Common myeloid progenitor, CD34-positive (primary cell): ENCODE results near the gene STOM.

ENCODE experiments used
- CTCF ChIA-PET: fragments of 350-600 bp; sonication (Branson Sonifier 250); formaldehyde crosslinking; loops from one replicate; lab custom pipeline; 2021; ENCODE audit warnings: antibody characterized with exemption; lab: Charles Lee
- POLR2A ChIA-PET: fragments of 350-600 bp; sonication (Branson Sonifier 250); formaldehyde crosslinking; loops from one replicate; lab custom pipeline; 2021; ENCODE audit warnings: antibody characterized with exemption; lab: Charles Lee
- DNase-seq, 3 donors: peaks; one replicate each; pipeline versions ENCODE4 v3.0.0 to v3.0.0-alpha.2; 2013
- H3K27ac ChIP-seq, 2 experiments: 1 replicate in 1 of 2; 2 replicates in 1 of 2; pipeline ENCODE4 v1.7.0; 2013; ENCODE audit warnings: inconsistent platforms in 2 of 2, low read length in 2 of 2, mild to moderate bottlenecking in 2 of 2, low read depth in 1 of 2, moderate library complexity in 1 of 2; ENCODE audit not compliant: severe bottlenecking in 2 of 2, insufficient read depth in 1 of 2, poor library complexity in 1 of 2
- H3K27me3 ChIP-seq, 5 experiments: replicated peaks in 2 of 5; 1 replicate in 3 of 5; 2 replicates in 2 of 5; pipeline versions ENCODE4 v1.6.1 to v1.7.0; 2013; ENCODE audit warnings: low read length in 4 of 5, mild to moderate bottlenecking in 2 of 5, moderate library complexity in 2 of 5, inconsistent platforms in 1 of 5; ENCODE audit not compliant: insufficient read depth in 5 of 5, control insufficient read depth in 4 of 5
- H3K36me3 ChIP-seq, 4 experiments: 1 replicate in 2 of 4; 2 replicates in 2 of 4; pipeline versions ENCODE4 v1.6.1 to v1.7.0; 2013; ENCODE audit warnings: low read length in 3 of 4, control low read depth in 1 of 4, mild to moderate bottlenecking in 1 of 4; ENCODE audit not compliant: control insufficient read depth in 4 of 4, insufficient read depth in 4 of 4
- H3K4me1 ChIP-seq, 4 experiments: 1 replicate in 3 of 4; 2 replicates in 1 of 4; pipeline versions ENCODE4 v1.6.1 to v1.7.1; 2013; ENCODE audit warnings: low read length in 3 of 4, mild to moderate bottlenecking in 3 of 4, control low read depth in 1 of 4, inconsistent platforms in 1 of 4, moderate library complexity in 1 of 4; ENCODE audit not compliant: control insufficient read depth in 4 of 4, insufficient read depth in 4 of 4; ENCODE audit errors: control extremely low read depth in 1 of 4
- H3K4me3 ChIP-seq, 7 experiments: 1 replicate in 4 of 7; 2 replicates in 3 of 7; pipeline versions ENCODE4 v1.5.1 to v1.7.0; 2013; ENCODE audit warnings: mild to moderate bottlenecking in 7 of 7, low read length in 6 of 7, moderate library complexity in 6 of 7, inconsistent platforms in 2 of 7, low read depth in 2 of 7, control low read depth in 1 of 7; ENCODE audit not compliant: insufficient read depth in 4 of 7, control insufficient read depth in 1 of 7; ENCODE audit errors: extremely low read depth in 1 of 7
- H3K9me3 ChIP-seq, 5 experiments: 1 replicate in 4 of 5; 2 replicates in 1 of 5; pipeline versions ENCODE4 v1.6.1 to v1.7.1; 2013; ENCODE audit warnings: low read length in 4 of 5, mild to moderate bottlenecking in 2 of 5, inconsistent platforms in 1 of 5, low read depth in 1 of 5, moderate library complexity in 1 of 5; ENCODE audit not compliant: control insufficient read depth in 4 of 5, insufficient read depth in 2 of 5; ENCODE audit errors: control extremely low read depth in 1 of 5
- WGBS: methylation state at CpG from one replicate; pipeline ENCODE4 v1.1.5; 2013; ENCODE audit not compliant: insufficient coverage; 5-methylcytosine and 5-hydroxymethylcytosine counted together

Gene STOM

GRCh38 chr9:121299467-121300282 is 70.4 kb downstream of the STOM start:
- H3K36me3 ChIP-seq, result peaks cover 3 to 26% (median 18%) of the 10 kb centered on the region in 4 experiments
- POLR2A ChIA-PET, result interaction anchor here (0.6 to 2.0 kb wide), 2 partner anchors 21 to 84 kb away, joined by 4 to 6 read pairs; no protein-coding TSS in a partner anchor
- H3K9me3 ChIP-seq, result no peaks in the 10 kb centered on the region
- H3K4me1 ChIP-seq, result peaks cover 4 to 36% (median 31%) of the 10 kb centered on the region in 4 experiments
- peak overlapping the region in 1 of 2 experiments; percentile 27 for H3K27ac ChIP-seq
- H3K4me3 ChIP-seq, result peak overlapping the region; percentile 49 to 83 (median 60)
- peak; percentile 29 to 72 (median 56) for DNase-seq
- H3K27me3 ChIP-seq, result peaks cover 0 to 2% (median 0%) of the 10 kb centered on the region in 5 experiments
- under 1% methylated on average over 66 of the region's 74 CpGs for WGBS
- CTCF ChIA-PET, result interaction anchor here (1.0 to 2.9 kb wide), 14 partner anchors 10 to 86 kb away, joined by 3 to 23 read pairs (median 6); partner anchors contain the start of gene GSN

DNA sequence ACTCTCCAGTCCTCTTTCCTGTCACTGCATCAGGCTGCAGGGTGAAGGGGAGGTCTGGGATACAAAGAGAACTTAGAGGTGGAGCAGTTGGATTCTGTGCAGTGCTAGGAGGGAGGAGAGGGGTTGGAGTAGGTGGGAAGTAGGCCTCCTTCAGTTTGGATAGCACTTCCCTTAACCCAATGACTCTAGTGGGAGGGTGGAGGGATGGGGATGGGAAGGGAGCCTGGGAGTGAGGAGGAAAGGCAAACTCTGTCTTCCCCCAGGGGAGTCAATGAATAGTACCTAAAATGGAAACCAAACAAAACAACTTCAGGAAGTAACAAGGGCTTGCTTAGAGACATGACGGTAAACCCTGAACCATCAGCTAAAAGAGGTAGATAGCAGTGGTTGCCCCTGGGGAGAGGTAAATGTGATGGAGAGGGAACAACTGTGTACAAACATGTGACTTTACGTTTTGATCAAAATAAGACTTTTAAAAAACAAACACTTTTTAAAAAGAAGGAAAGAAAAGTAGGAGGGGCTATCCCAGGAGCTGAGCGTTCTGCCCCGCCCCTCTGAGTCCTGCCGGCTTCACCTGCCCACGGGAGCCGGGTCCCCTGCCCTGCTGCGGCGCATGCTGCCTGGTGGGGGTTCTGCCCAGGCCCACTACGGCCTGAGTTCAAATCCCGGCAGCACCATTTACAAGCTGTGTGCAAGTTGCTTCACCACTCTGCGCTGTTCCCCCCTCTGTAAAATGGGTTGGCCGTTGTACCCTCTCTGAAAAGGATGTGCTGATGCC is 71.2 kb downstream of the STOM start:
- 38% methylated on average over 11 of the region's 13 CpGs for WGBS
- CTCF ChIA-PET, result interaction anchor here (1.1 to 2.9 kb wide), 15 partner anchors 9 to 88 kb away, joined by 3 to 23 read pairs (median 6); partner anchors contain the start of gene GSN
- Histone ChIP-seq H3K4me1 (peaks cover 4 to 42% (median 34%) of the 10 kb centered on the region in 4 experiments), H3K27me3 (peaks cover 0 to 2% (median 0%) of the 10 kb centered on the region in 5 experiments), H3K4me3 (peak overlapping the region in 6 of 7 experiments; percentile 50 to 83 (median 68)), H3K36me3 (peaks cover 0 to 18% (median 11%) of the 10 kb centered on the region in 4 experiments), H3K9me3 (no peaks in the 10 kb centered on the region), H3K27ac (peak overlapping the region in 1 of 2 experiments; percentile 36)
- POLR2A ChIA-PET, result interaction anchor here (0.6 to 2.0 kb wide), 2 partner anchors 20 to 85 kb away, joined by 4 to 6 read pairs; no protein-coding TSS in a partner anchor
- peak in 1 of 3 donors; percentile 45 for DNase-seq

DNA sequence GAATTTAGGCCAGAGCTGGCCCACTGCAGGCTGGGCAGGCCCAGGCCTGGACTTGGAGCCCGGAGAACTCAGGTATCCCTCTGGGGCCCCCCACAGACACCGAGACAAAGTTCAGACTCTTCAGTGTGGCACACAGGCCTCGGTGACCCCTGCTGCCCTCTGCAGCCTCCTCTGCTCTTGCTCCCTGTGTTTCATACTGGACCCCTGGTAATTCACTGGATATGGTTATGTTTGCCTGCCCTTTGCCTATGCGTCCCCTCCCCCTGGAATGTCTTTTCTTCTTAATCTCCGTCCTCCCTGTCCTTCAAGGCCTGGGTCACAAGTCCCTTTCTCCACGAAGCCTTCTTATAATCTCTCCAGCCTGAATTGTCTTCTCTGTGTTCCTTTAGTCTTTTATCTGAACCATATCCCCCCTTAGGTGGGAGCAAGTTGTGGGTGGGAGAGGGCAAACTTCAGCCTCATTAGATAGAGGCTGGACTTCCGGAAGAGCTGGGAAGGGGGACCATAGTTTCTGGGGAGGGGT is 72.0 kb downstream of the STOM start:
- H3K4me3 ChIP-seq, result peak overlapping the region in 1 of 7 experiments; percentile 81
- CTCF ChIA-PET, result interaction anchor here (0.7 to 2.9 kb wide), 13 partner anchors 8 to 181 kb away, joined by 3 to 23 read pairs (median 6); no protein-coding TSS in a partner anchor
- H3K9me3 ChIP-seq, result no peaks in the 10 kb centered on the region
- POLR2A ChIA-PET, result interaction anchor here (2.0 kb wide), 1 partner anchor 19 kb away, joined by 6 read pairs; no protein-coding TSS in a partner anchor
- WGBS, result 100% methylated on average over 3 of the region's 7 CpGs
- DNase-seq, result no peak
- H3K4me1 ChIP-seq, result peaks cover 4 to 44% (median 36%) of the 10 kb centered on the region in 4 experiments
- peaks cover 0 to 2% (median 0%) of the 10 kb centered on the region in 5 experiments for H3K27me3 ChIP-seq
- H3K27ac ChIP-seq, result no peak overlapping the region
- peaks cover 0 to 10% (median 4%) of the 10 kb centered on the region in 4 experiments for H3K36me3 ChIP-seq

GRCh38 chr9:121297389-121297788 is 72.7 kb downstream of the STOM start:
- Histone ChIP-seq H3K36me3 (peaks cover 0 to 5% (median under 1%) of the 10 kb centered on the region in 4 experiments), H3K27ac (peak overlapping the region in 1 of 2 experiments; percentile 3), H3K27me3 (peaks cover 0 to 2% (median 0%) of the 10 kb centered on the region in 5 experiments), H3K4me1 (peaks cover 4 to 46% (median 36%) of the 10 kb centered on the region in 4 experiments), H3K9me3 (no peaks in the 10 kb centered on the region), H3K4me3 (no peak overlapping the region)
- DNase-seq, result peak in 1 of 3 donors; percentile 22
- ChIA-PET CTCF (interaction anchor here (0.7 to 2.9 kb wide), 7 partner anchors 11 to 180 kb away, joined by 3 to 23 read pairs (median 3); no protein-coding TSS in a partner anchor), POLR2A (no interaction called here)
- WGBS, result 0% methylated on average over 1 of the region's 4 CpGs

DNA sequence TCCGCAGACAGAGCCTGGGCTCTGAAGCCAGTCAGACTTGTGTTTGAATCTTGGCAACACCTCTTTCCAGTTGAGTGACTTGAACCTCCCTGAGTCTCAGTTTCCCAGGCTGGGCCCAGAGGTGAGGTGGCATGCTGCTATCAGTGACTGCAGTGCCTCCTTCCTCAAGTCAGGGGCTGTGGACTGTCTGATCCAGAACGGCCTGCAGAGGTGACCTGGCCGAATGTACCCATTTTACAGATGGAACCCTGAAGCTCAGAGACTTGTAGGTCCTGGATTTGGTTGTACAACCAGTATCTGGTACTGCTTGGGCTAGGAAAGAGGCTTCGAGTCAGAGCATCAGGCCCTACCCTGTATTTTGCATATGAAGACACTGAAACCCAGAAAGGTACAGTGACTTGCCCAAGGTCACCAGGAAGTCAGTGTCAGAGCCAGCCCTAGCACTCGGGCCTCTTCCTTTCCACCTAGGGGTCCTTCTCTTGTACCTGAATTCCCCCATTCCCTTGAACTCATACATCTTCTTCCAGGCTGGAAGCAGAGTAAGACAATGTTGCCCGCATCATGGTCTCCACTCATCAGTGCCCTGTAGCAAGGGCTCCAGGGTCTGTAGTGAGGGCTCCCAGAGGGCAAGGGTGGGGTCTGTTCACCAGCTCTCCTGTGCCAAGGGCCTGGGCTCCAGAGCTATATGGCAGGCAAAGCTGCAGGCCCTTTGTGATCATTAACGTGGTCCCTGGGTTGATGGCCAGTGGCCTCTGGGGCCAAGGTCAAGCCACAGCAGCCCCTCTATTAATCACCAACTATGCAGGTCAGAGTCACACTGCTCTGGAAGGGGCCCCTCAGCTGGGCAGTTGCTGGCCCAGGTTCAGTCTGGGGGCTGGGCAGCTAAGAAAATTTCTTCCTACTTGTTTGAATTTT is 73.6 kb downstream of the STOM start:
- CTCF ChIA-PET, result interaction anchor here (0.7 to 2.9 kb wide), 5 partner anchors 11 to 83 kb away, joined by 3 to 23 read pairs (median 4); no protein-coding TSS in a partner anchor
- no peaks in the 10 kb centered on the region for H3K27me3 ChIP-seq
- H3K4me3 ChIP-seq, result no peak overlapping the region
- no peaks in the 10 kb centered on the region for H3K36me3 ChIP-seq
- DNase-seq, result no peak
- peak overlapping the region in 1 of 2 experiments; percentile 3 for H3K27ac ChIP-seq
- 94% methylated on average over 5 of the region's 7 CpGs for WGBS
- H3K4me1 ChIP-seq, result peaks cover 4 to 46% (median 36%) of the 10 kb centered on the region in 4 experiments
- POLR2A ChIA-PET, result no interaction called here
- no peaks in the 10 kb centered on the region for H3K9me3 ChIP-seq
